Stimulated activated CD8-positive, alpha-beta memory T cell treated with anti-CD3 and anti-CD28 coated beads, Interleukin-15, amount 100 ng/mL, for 48 hours (primary cell): ENCODE measurements around the gene DOCK10.

Source experiments
- DNase-seq, 2 donors: peaks; one replicate each; pipeline ENCODE4 v3.0.0-alpha.2; 2020; ENCODE audit warnings: low read depth in 2 of 2

The DOCK10 gene

GRCh38 chr2:224837066-224837465 is 205.2 kb downstream of the DOCK10 start:
- DNase-seq: no peak

DNA sequence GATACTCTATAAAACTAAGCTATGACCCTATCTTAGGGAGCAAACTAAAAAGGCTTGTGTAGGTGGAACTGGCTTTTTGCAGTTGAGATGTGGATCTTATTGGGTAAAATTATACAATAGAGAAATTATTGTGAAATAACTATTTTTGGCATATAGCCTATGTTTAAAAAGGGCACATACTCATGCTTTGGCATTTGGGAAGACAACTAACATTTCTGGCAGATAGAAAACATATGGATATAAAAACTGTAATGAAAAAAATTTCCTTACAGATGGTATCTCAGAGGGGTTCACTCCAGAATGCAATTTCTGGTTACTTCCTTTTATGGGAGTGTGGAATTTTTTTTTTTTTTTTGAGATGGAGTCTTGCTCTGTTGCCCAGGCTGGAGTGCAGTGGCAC is 206.0 kb downstream of the DOCK10 start:
- no peak for DNase-seq

DNA sequence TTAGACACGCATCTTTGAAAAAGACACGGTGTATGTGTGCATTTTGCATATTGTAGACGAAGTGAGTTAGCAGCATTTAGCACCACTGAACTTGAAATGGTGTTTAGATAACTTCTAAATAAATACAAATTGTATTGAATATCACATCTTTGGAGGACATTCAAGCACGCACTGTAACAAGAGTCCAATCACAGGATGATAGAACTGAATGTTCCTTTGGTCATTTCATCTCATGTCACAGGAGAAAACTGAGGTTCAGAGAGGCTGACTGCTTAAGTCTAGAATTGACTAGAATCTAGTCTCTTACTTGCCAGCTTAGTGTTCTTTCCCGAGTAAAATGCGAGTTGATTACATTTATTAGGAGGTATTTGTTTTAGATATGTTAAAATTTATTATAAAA is 206.9 kb downstream of the DOCK10 start:
- no peak for DNase-seq

- no peak for DNase-seq
Observed at GRCh38 chr2:224833986-224834385, 208.3 kb downstream of the DOCK10 start.

- no peak for DNase-seq
Observed at GRCh38 chr2:224832207-224832606, 210.1 kb downstream of the DOCK10 start.

GRCh38 chr2:224831530-224831929 is 210.7 kb downstream of the DOCK10 start:
- DNase-seq: no peak

DNA sequence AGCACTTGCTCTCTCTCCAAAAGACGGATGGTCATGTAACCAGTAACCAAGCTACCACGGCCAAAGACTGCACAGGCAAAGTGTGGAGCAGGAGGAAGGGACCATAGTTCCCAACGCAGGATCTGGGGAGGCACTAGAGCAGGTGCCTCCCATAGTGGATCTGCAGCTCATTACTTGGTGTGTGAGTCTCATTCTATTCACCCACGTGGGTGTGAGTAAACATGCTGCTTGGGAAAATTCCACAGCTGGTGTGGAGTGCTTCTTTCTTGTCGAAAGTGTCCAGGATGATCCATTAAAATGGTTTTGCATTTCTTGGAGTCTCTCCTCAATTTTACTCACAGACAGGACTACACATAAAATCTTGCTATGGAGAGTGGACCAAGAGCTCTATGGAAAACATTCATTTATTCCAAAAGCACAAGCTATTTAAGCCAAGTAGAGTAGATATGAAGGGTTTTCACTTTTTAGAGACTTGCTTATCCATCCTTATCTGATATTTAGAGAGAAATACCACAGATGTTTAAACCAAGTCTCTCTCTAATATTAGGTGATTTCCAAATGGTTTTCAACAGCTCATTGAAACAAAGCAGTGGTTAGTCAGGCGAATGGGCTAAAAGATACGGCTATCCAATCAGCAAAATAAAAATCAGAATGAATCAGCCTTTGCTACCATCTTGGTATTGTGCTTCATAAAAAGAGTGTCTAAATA is 221.8 kb downstream of the DOCK10 start:
- DNase-seq: no peak

GRCh38 chr2:224819075-224819474 is 223.2 kb downstream of the DOCK10 start:
- DNase-seq: no peak

GRCh38 chr2:224817676-224818075 is 224.6 kb downstream of the DOCK10 start:
- no peak for DNase-seq

DNA sequence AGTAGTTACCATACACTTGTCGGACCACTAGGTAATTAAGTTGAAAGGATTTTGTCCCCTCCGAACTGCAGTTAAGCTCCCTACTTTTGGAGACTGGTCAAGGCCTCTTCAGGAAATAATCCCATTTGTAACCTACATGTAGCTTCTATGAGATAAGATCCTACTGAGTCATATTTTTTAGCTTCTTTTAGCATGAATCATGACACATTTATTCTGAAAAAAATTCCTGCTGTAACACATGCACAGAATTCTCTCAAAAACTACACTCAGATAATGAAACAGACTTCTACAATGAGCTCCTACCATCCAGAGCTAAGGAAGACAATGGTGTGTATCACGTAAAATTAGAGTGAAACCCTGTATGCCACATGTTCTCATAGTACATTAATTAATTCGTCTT is 225.5 kb downstream of the DOCK10 start:
- DNase-seq: no peak

GRCh38 chr2:224813578-224813977 is 228.7 kb downstream of the DOCK10 start:
- DNase-seq: no peak

- no peak for DNase-seq
Observed at GRCh38 chr2:224807153-224807964, 234.9 kb downstream of the DOCK10 start.

GRCh38 chr2:224803930-224804329 is 238.3 kb downstream of the DOCK10 start:
- no peak for DNase-seq

DNA sequence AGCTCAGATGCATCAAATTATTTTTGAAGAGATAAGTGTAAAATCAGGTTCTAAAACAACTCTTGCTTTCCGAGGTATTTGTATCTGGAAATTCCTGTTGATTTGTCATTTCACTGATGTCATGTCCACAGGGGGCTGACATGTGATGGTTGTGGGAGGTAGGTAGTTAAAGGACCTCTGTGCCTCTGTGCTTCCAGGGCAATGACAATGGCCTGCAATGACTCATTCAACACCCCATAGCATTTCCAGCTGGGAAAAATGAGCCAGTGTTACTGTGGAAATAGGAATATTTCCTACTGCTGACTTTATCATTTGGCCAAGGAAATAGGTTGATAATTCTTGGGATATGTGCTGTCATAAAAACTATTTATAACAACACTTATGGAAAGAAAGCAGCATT is 239.9 kb downstream of the DOCK10 start:
- no peak for DNase-seq

DNA sequence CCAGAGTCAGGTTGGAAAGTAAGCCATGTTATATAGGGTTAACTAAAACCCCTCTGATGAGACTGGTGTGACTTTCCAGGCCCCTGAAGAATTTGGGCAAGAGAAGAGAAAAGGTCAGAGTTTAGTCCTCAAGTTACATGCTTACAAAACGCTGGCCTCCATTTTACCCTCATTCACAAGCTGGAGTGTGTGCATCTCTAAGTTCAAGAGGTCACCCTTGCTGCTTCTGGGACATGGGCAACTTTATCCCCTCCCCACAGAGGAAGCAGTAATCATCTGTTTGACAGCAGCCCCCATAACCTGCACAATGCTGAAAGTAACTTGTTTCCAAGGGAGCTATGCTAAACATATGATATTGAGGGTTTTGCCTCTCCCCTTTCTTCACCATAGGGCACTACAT is 240.9 kb downstream of the DOCK10 start:
- no peak for DNase-seq

DNA sequence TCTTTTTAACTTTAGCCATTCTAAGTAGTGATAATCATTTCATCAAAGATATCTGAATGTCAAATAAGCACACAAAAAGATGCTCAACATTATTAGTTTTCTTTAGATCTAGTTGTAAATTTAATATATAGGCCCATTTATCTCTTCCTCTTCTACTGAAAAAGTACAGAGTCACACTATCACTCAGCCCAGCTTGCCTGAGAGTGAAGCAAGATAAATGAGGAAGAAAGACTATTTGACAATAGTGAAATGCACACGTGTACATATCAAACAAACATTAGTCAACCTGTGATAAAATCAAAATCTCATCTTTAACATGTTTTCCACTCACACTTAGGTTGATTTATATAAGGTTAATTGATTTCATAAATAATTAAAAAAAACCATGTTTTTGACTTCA is 242.6 kb downstream of the DOCK10 start:
- no peak for DNase-seq

GRCh38 chr2:224798180-224798579 is 244.1 kb downstream of the DOCK10 start:
- no peak for DNase-seq

- DNase-seq: no peak
Observed at GRCh38 chr2:224796695-224797305, 245.5 kb downstream of the DOCK10 start.

GRCh38 chr2:224793946-224794345 is 248.3 kb downstream of the DOCK10 start:
- no peak for DNase-seq

DNA sequence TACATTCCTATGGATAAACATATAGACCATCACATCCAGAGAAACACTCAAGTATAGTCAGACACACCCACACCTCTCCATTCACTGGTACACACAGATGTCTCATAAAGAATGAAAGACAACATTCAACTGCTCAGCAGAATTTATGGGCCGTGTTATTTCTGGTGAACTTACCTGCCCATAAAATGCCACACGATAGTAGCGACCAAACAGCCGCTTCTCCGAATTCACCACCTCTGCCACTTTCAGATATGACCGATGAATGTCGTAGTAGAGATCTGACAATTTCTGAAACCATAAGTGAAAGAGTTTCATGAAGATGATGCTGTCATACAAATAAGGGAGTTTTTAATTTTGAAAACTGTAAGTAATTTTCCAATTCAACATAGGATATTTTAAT is 255.4 kb downstream of the DOCK10 start:
- no peak for DNase-seq

DNA sequence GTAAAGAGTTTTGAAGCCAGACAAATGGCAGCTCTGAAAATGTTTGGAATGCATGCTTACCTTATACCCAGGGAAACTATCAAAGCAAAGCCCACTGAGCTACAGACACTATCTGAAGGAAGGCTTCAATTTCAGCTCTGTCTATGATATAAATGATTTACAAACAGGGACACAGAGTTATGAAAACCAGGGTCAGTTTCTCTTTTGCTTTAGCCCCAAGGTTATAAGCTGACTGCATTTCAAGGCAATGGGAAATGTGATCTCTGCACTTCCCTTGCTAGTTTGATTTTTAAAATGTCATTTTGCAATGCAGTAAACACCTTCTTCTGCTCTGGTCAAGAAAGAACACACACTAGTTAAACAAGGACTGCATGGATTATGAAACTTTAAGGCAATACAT is 260.9 kb downstream of the DOCK10 start:
- DNase-seq: no peak

DNA sequence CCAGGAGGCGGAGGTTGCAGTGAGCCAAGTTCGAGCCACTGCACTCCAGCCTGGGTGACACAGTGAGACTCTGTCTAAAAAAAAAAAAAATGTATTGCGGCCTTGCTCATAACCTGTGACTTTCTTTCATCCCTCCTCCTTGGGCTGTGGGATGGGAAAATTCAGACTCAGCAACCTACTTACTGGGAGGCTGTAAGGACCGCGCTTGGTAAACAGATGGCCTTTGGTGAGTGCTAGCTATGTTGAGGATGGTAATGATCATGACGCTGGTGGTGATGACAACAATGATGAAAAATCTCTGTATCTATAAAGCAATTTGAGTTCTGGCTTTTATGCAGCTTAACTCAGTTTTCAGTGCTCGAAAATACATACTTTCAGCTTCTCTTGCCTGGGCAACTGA is 261.4 kb downstream of the DOCK10 start:
- DNase-seq: no peak

GRCh38 chr2:224780106-224780505 is 262.2 kb downstream of the DOCK10 start:
- DNase-seq: no peak
